Measurements from ENCODE around the gene CALHM1. TPM values are rescaled to one million over a fixed set of nuclear protein-coding genes. Genes with fewer than 3 reads are reported as not detected.
"Not testable (repeated sequence)": the region's sequence is repeated elsewhere in the genome, so short reads cannot be mapped to it uniquely, and the experiment has no call there.

The CALHM1 gene
- polyA plus RNA-seq, 6 donors from 2014 or later: not detected

GRCh38 chr10:103428989-103429643 lies 29.6 kb downstream of the CALHM1 start:
- no peaks in the 10 kb centered on the region for H3K4me1 Mint-ChIP-seq
- no peak for DNase-seq
- ATAC-seq (ENCODE audit: low read depth in 2 of 2): no peak
- H3K27me3 Mint-ChIP-seq: no peaks in the 10 kb centered on the region
- H3K4me3 Mint-ChIP-seq: no peak overlapping the region
- H3K27ac Mint-ChIP-seq: peak overlapping the region in 5 of 6 donors; percentile 26 to 72 (median 45)
- peaks cover 32 to 46% of the 10 kb centered on the region in 2 donors for H3K36me3 Mint-ChIP-seq
- H3K9me3 Mint-ChIP-seq: no peaks in the 10 kb centered on the region

- Mint-ChIP-seq H3K27ac (peak overlapping the region in 1 of 6 donors; percentile 37), H3K9me3 (no peaks in the 10 kb centered on the region), H3K27me3 (no peaks in the 10 kb centered on the region), H3K4me1 (no peaks in the 10 kb centered on the region), H3K4me3 (no peak overlapping the region), H3K36me3 (peaks cover 37 to 53% of the 10 kb centered on the region in 2 donors)
- ATAC-seq (ENCODE audit: low read depth in 2 of 2) (no peak), DNase-seq (no peak)
Observed at GRCh38 chr10:103427866-103428265, 30.8 kb downstream of the CALHM1 start.

- DNase-seq (no peak), ATAC-seq (ENCODE audit: low read depth in 2 of 2) (no peak)
- H3K4me3 Mint-ChIP-seq: no peak overlapping the region
- H3K36me3 Mint-ChIP-seq: peaks cover 29 to 43% of the 10 kb centered on the region in 2 donors
- peak overlapping the region in 1 of 6 donors; percentile 25 for H3K27ac Mint-ChIP-seq
- H3K9me3 Mint-ChIP-seq: no peaks in the 10 kb centered on the region
- H3K4me1 Mint-ChIP-seq: no peaks in the 10 kb centered on the region
- H3K27me3 Mint-ChIP-seq: no peaks in the 10 kb centered on the region
Observed at GRCh38 chr10:103423748-103424147, 35.0 kb downstream of the CALHM1 start.

GRCh38 chr10:103419101-103419500 lies 39.6 kb downstream of the CALHM1 start:
- Mint-ChIP-seq H3K4me3 (no peak overlapping the region), H3K9me3 (no peaks in the 10 kb centered on the region), H3K4me1 (no peaks in the 10 kb centered on the region), H3K36me3 (peaks cover 33 to 54% of the 10 kb centered on the region in 2 donors), H3K27me3 (no peaks in the 10 kb centered on the region), H3K27ac (peak overlapping the region in 1 of 6 donors; percentile 15)
- DNase-seq (no peak), ATAC-seq (ENCODE audit: low read depth in 2 of 2) (no peak)

DNA sequence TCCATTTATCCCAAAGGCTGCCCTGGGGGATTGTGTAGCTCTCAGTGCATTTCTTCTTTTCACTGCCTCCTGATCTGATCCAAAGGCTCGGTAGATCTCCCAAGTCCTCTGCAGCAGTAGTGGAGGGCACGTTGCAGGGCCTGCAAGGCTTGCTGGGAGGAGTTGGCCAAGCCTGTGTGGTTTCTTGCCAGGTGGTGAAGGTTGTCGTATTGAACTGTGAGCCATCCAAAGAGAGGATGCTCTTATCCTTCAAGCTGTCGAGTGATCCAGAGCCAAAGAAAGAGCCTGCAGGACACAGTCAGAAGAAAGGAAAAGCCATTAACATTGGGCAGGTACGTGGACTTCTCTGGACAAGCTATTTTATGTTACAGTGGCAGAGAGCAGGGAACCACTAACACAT lies 41.1 kb downstream of the CALHM1 start:
- H3K4me1 Mint-ChIP-seq: no peaks in the 10 kb centered on the region

GRCh38 chr10:103417148-103417469 lies 41.6 kb downstream of the CALHM1 start:
- DNase-seq; H3K4me1 Mint-ChIP-seq; H3K27ac Mint-ChIP-seq; H3K27me3 Mint-ChIP-seq; H3K9me3 Mint-ChIP-seq; H3K4me3 Mint-ChIP-seq; ATAC-seq (ENCODE audit: low read depth in 2 of 2): not testable (repeated sequence)
- peaks cover 28 to 40% of the 10 kb centered on the region in 2 donors for H3K36me3 Mint-ChIP-seq

More for the DNA sequence above, 41.1 kb downstream of the CALHM1 start:
- no peak overlapping the region for H3K27ac Mint-ChIP-seq
- no peak overlapping the region for H3K4me3 Mint-ChIP-seq
- H3K36me3 Mint-ChIP-seq: peaks cover 28 to 44% of the 10 kb centered on the region in 2 donors
- H3K27me3 Mint-ChIP-seq: no peaks in the 10 kb centered on the region
- no peaks in the 10 kb centered on the region for H3K9me3 Mint-ChIP-seq
- no peak for DNase-seq
- ATAC-seq (ENCODE audit: low read depth in 2 of 2): no peak

DNA sequence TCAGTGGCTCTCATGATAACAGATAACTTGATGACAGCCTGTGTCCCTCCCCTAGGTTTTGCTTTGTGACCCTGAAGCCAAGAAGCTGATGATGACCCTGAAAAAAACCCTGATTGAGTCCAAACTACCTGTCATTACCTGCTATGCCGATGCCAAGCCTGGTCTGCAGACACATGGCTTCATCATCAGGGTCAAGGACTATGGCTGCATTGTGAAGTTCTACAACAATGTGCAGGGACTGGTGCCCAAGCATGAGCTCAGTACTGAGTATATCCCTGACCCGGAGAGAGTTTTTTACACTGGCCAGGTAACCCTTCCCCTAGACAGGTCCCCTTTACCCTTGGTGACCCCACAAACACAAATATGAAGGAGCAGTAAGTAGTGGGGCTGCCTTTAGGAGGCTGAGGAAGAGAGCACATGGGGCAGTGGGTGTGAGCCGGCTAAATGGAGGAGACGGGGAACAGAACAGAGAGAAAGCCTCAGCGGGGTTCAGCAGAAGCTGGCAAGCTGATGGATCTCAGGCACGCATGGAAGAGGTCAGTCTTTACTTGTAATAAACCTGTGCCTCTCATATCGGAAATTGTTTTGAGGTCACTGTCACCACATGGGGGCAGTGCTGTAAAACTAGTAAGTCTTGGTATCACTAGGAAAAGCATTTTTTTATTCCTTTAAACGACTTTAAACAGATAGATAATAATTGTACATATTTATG lies 42.1 kb downstream of the CALHM1 start:
- H3K36me3 Mint-ChIP-seq: peaks cover 28 to 40% of the 10 kb centered on the region in 2 donors
- no peaks in the 10 kb centered on the region for H3K4me1 Mint-ChIP-seq
- ATAC-seq (ENCODE audit: low read depth in 2 of 2) (no peak), DNase-seq (peak; percentile 28)
- H3K9me3 Mint-ChIP-seq: no peaks in the 10 kb centered on the region
- H3K27me3 Mint-ChIP-seq: no peaks in the 10 kb centered on the region
- H3K27ac Mint-ChIP-seq: peak overlapping the region in 2 of 6 donors; percentile 40 to 58
- no peak overlapping the region for H3K4me3 Mint-ChIP-seq

- Mint-ChIP-seq H3K27me3 (no peaks in the 10 kb centered on the region), H3K9me3 (no peaks in the 10 kb centered on the region), H3K4me3 (no peak overlapping the region), H3K27ac (no peak overlapping the region), H3K36me3 (peaks cover 22 to 40% of the 10 kb centered on the region in 2 donors), H3K4me1 (no peaks in the 10 kb centered on the region)
- ATAC-seq (ENCODE audit: low read depth in 2 of 2): no peak
- DNase-seq: no peak
Observed at GRCh38 chr10:103415581-103415980, 43.1 kb downstream of the CALHM1 start.

GRCh38 chr10:103413564-103413963 lies 45.1 kb downstream of the CALHM1 start:
- Mint-ChIP-seq H3K9me3 (no peaks in the 10 kb centered on the region), H3K4me1 (peaks cover 0 to 3% (median 0%) of the 10 kb centered on the region in 3 donors), H3K27ac (no peak overlapping the region), H3K36me3 (peaks cover 32 to 40% of the 10 kb centered on the region in 2 donors), H3K4me3 (no peak overlapping the region), H3K27me3 (no peaks in the 10 kb centered on the region)
- DNase-seq: no peak
- no peak for ATAC-seq (ENCODE audit: low read depth in 2 of 2)

Other genes starting within 250 kb of the CALHM1 start
- gene RPEL1, start 213.0 kb downstream of the CALHM1 start, polyA plus RNA-seq (ENCODE audit: low read depth in 6 of 6): not detected
- not detected for gene INA, start 181.8 kb downstream of the CALHM1 start, polyA plus RNA-seq (ENCODE audit: low read depth in 6 of 6)
- 10 to 100 TPM in 2 of 6 donors, 1 to 10 TPM in 4; 7.9 to 12.2 (median 9.1) TPM for gene PCGF6, start 107.8 kb downstream of the CALHM1 start, polyA plus RNA-seq (ENCODE audit: low read depth in 6 of 6)
- 1 to 10 TPM; 3.4 to 5.3 (median 4.2) TPM for gene TAF5, start 90.9 kb downstream of the CALHM1 start, polyA plus RNA-seq (ENCODE audit: low read depth in 6 of 6)
- 100 to 1,000 TPM; 364 to 441 (median 409) TPM for gene ATP5MK, start 62.4 kb downstream of the CALHM1 start, polyA plus RNA-seq (ENCODE audit: low read depth in 6 of 6)
- gene PDCD11, start 62.3 kb downstream of the CALHM1 start, polyA plus RNA-seq (ENCODE audit: low read depth in 6 of 6): 10 to 100 TPM in 2 of 6 donors, 1 to 10 TPM in 4; 5.0 to 16.0 (median 9.4) TPM
- gene CALHM2, start 6.5 kb downstream of the CALHM1 start, polyA plus RNA-seq (ENCODE audit: low read depth in 6 of 6): 1 to 10 TPM in 2 of 6 donors, under 1 TPM in 3, not detected in 1; 0.39 to 2.3 (median 1.00) TPM
- not detected for gene CALHM3, start 20.3 kb upstream of the CALHM1 start, polyA plus RNA-seq (ENCODE audit: low read depth in 6 of 6)
- gene NEURL1, start 34.8 kb upstream of the CALHM1 start, polyA plus RNA-seq (ENCODE audit: low read depth in 6 of 6): under 1 TPM; 0.21 to 0.83 (median 0.33) TPM

Data from naive B cell (primary cell).